KMS-11 (cell line): Measurements from ENCODE around the gene ATP10B.

Experiments used
- H2AFZ ChIP-seq: fragments of 200-600 bp; sonication (generic); 2 replicates; pipeline ENCODE4 v1.6.1; 2016; ENCODE audit warnings: antibody characterized with exemption, mixed run types, low read depth
- H3K27ac ChIP-seq: fragments of 200-600 bp; sonication (generic); 2 replicates; pipeline ENCODE4 v1.6.1; 2016; ENCODE audit warnings: mild to moderate bottlenecking, mixed run types
- H3K27me3 ChIP-seq: fragments of 200-600 bp; sonication (generic); 2 replicates; pipeline ENCODE4 v1.6.1; 2017; ENCODE audit warnings: mild to moderate bottlenecking, low read depth, mixed run types, moderate library complexity; ENCODE audit not compliant: insufficient read depth
- H3K36me3 ChIP-seq: fragments of 200-600 bp; sonication (generic); 2 replicates; pipeline ENCODE4 v1.6.1; 2017; ENCODE audit warnings: mild to moderate bottlenecking, mixed run types; ENCODE audit not compliant: insufficient read depth
- H3K4me1 ChIP-seq: fragments of 200-600 bp; sonication (generic); 2 replicates; pipeline ENCODE4 v1.6.1; 2016; ENCODE audit warnings: mild to moderate bottlenecking, low read depth, mixed run types; ENCODE audit not compliant: poor library complexity, severe bottlenecking
- H3K4me2 ChIP-seq: fragments of 200-600 bp; sonication (generic); 2 replicates; pipeline ENCODE4 v1.7.0; 2016; ENCODE audit warnings: mild to moderate bottlenecking, mixed run types
- H3K4me3 ChIP-seq: fragments of 200-600 bp; sonication (generic); IDR thresholded peaks from 2 replicates; pipeline ENCODE4 v1.6.1; 2017; ENCODE audit warnings: low read depth, low read length, mixed read lengths; ENCODE audit not compliant: insufficient read depth
- H3K79me2 ChIP-seq: fragments of 200-600 bp; sonication (generic); 2 replicates; pipeline ENCODE4 v1.6.1; 2016; ENCODE audit warnings: low read depth, mixed run types; ENCODE audit not compliant: insufficient read depth
- H3K9ac ChIP-seq: fragments of 200-600 bp; sonication (generic); 2 replicates; pipeline ENCODE4 v1.6.1; 2016; ENCODE audit warnings: mild to moderate bottlenecking, mixed run types
- H4K20me1 ChIP-seq: fragments of 200-600 bp; sonication (generic); 2 replicates; pipeline ENCODE4 v1.6.1; 2016; ENCODE audit warnings: mild to moderate bottlenecking, mixed run types; ENCODE audit not compliant: insufficient read depth
- CTCF ChIP-seq: fragments of 200-600 bp; sonication (generic); conservative IDR thresholded peaks from 2 replicates; pipeline ENCODE4 v1.6.1; 2017; ENCODE audit warnings: low read depth, mild to moderate bottlenecking, antibody characterized with exemption, low read length, moderate library complexity, mixed read lengths

Gene ATP10B

DNA sequence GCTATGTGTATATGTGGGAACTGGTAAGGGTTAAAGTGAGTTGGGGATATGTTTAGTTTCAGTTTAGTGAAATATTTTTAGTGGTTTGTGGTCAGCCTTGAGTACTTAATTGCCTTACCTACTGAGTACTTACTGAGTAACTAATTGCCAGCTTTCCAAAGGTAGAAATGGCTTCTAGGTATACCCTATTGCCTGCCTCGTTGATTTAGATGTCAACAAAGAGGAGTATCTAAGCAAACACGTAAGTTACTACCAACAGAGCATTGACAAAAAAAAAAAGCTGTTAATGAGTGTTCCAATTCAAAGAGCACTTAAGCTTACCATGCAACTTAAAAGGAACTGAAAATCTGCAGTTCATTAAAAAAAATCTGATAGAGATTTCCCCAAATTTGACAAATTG lies 8.8 kb downstream of the ATP10B start:
- Histone ChIP-seq H3K9ac (no peak overlapping the region), H3K4me2 (no peak overlapping the region; the same call in 1 of the 2 replicates), H3K27ac (no peak overlapping the region)

GRCh38 chr5:160837749-160838593 lies 14.0 kb downstream of the ATP10B start:
- Histone ChIP-seq H3K4me3 (no peak overlapping the region), H3K4me1 (peaks cover 27% of the 10 kb centered on the region), H3K36me3 (no peaks in the 10 kb centered on the region), H3K79me2 (no peaks in the 10 kb centered on the region), H3K27ac (no peak overlapping the region), H2AFZ (no peak overlapping the region), H4K20me1 (no peaks in the 10 kb centered on the region), H3K27me3 (no peaks in the 10 kb centered on the region), H3K4me2 (no peak overlapping the region), H3K9ac (no peak overlapping the region)
- no peak for TF ChIP-seq CTCF

More for the DNA sequence above, 8.8 kb downstream of the ATP10B start:
- no peaks in the 10 kb centered on the region for H3K79me2 ChIP-seq
- TF ChIP-seq CTCF, result no peak
- H4K20me1 ChIP-seq, result no peaks in the 10 kb centered on the region
- H3K27me3 ChIP-seq, result no peaks in the 10 kb centered on the region
- no peaks in the 10 kb centered on the region for H3K36me3 ChIP-seq
- H3K4me1 ChIP-seq, result peaks cover 18% of the 10 kb centered on the region
- no peak overlapping the region for H2AFZ ChIP-seq
- no peak overlapping the region for H3K4me3 ChIP-seq

DNA sequence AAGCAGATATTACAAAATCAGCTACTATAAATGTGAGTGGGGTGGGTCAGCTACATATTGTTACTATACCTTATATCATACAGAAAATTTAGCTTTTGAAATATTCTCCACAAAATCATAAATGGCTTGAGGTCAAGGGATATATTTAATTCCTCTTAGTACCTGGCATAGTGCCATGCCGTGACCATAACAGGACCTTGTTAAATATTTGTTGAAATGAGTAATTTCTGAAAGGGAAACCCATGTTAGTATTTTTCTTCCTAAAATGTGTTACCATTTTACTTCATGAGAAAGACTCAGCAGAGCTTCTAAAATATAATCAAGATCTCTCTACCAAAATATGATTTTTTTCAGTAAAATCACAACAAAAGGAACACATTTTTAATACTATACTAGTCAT lies 14.8 kb downstream of the ATP10B start:
- no peaks in the 10 kb centered on the region for H4K20me1 ChIP-seq
- no peak for TF ChIP-seq CTCF
- no peaks in the 10 kb centered on the region for H3K27me3 ChIP-seq
- H3K4me1 ChIP-seq, result peaks cover 19% of the 10 kb centered on the region
- no peak overlapping the region for H2AFZ ChIP-seq
- no peaks in the 10 kb centered on the region for H3K79me2 ChIP-seq
- no peak overlapping the region for H3K4me2 ChIP-seq
- H3K36me3 ChIP-seq, result no peaks in the 10 kb centered on the region
- H3K9ac ChIP-seq, result no peak overlapping the region
- no peak overlapping the region for H3K27ac ChIP-seq
- H3K4me3 ChIP-seq, result no peak overlapping the region

DNA sequence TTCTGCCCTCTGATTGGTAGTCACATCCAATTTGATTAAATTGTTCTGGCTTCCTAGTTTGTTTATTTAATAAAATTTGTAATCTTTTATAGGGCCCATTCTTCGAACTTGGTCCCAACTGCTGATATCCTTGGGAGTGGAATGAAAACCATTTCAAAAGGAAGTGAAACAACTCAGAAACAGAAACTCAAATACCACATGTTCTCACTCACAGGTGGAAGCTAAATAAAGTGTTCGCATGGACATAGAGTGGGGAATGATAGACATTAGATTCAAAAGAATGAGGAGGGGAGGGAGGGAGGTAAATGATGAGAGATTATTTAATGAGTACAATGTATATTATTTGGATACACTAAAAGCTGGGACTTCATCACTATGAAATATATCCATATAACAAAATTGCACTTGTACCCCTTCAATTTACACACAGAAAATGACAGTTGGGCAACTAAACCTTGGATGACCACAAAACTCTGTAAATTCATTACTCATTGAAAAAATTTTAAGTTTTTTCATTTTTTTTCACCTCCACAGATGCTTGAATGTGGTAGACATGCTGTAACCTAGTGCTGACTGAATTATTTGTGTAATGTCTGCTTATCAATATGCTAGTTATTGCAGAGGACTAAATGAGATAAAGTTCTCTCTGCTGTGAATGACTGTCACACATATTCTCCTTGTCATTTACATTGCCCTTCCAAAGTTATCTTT lies 16.0 kb downstream of the ATP10B start:
- Histone ChIP-seq H3K36me3 (no peaks in the 10 kb centered on the region), H2AFZ (no peak overlapping the region), H3K4me3 (no peak overlapping the region), H3K27ac (no peak overlapping the region), H3K27me3 (no peaks in the 10 kb centered on the region), H3K4me2 (peak overlapping the region; percentile 50; the same call in 1 of the 2 replicates), H3K79me2 (no peaks in the 10 kb centered on the region), H3K9ac (no peak overlapping the region), H4K20me1 (no peaks in the 10 kb centered on the region), H3K4me1 (peaks cover 18% of the 10 kb centered on the region)
- TF ChIP-seq CTCF, result no peak
